HG03196 (cell line): ENCODE data around the gene UBXN6.

Experiments used
- ATAC-seq: cut with Tn5 transposase; IDR thresholded peaks from one replicate; pipeline ENCODE4 v1.9.1; 2021; ENCODE audit not compliant: unreplicated experiment

UBXN6 gene

GRCh38 chr19:4443188-4443587 lies 14.4 kb downstream of the UBXN6 start:
- ATAC-seq, result no peak

- ATAC-seq, result no peak
These were observed 14.8 kb downstream of the UBXN6 start for GRCh38 chr19:4442819-4443146.

GRCh38 chr19:4441994-4442818 lies 15.4 kb downstream of the UBXN6 start:
- ATAC-seq, result no peak

GRCh38 chr19:4439243-4439642 lies 18.4 kb downstream of the UBXN6 start:
- no peak for ATAC-seq

GRCh38 chr19:4437103-4437502 lies 20.5 kb downstream of the UBXN6 start:
- ATAC-seq, result no peak

GRCh38 chr19:4436231-4436630 lies 21.4 kb downstream of the UBXN6 start:
- ATAC-seq, result no peak

- no peak for ATAC-seq
These were observed 23.2 kb downstream of the UBXN6 start for GRCh38 chr19:4434391-4434790.

GRCh38 chr19:4432918-4433506 lies 24.6 kb downstream of the UBXN6 start:
- ATAC-seq, result no peak

- ATAC-seq, result no peak
These were observed 25.6 kb downstream of the UBXN6 start for GRCh38 chr19:4431808-4432674.

- no peak for ATAC-seq
These were observed 26.3 kb downstream of the UBXN6 start for GRCh38 chr19:4431296-4431695.

GRCh38 chr19:4430760-4431159 lies 26.8 kb downstream of the UBXN6 start:
- ATAC-seq, result no peak

- ATAC-seq, result no peak
These were observed 27.8 kb downstream of the UBXN6 start for GRCh38 chr19:4429771-4430171.

- ATAC-seq, result no peak
These were observed 28.3 kb downstream of the UBXN6 start for GRCh38 chr19:4429256-4429655.

GRCh38 chr19:4428326-4428975 lies 29.1 kb downstream of the UBXN6 start:
- ATAC-seq, result no peak

GRCh38 chr19:4425537-4425936 lies 32.1 kb downstream of the UBXN6 start:
- ATAC-seq, result no peak

- ATAC-seq, result no peak
These were observed 34.0 kb downstream of the UBXN6 start for GRCh38 chr19:4423416-4424126.

GRCh38 chr19:4416268-4416667 lies 41.3 kb downstream of the UBXN6 start:
- no peak for ATAC-seq

GRCh38 chr19:4415352-4415751 lies 42.2 kb downstream of the UBXN6 start:
- no peak for ATAC-seq

GRCh38 chr19:4414800-4415321 lies 42.7 kb downstream of the UBXN6 start:
- no peak for ATAC-seq

- ATAC-seq, result no peak
These were observed 43.3 kb downstream of the UBXN6 start for GRCh38 chr19:4414144-4414799.
